IPS-18a (cell line): ENCODE data around the gene NFATC2.
"Not testable (repeated sequence)": the region's sequence is repeated elsewhere in the genome, so short reads cannot be mapped to it uniquely, and the experiment has no call there.

Experiments used
- H3K27ac ChIP-seq: one replicate; pipeline ENCODE4 v1.5.1; 2013; ENCODE audit warnings: low read length
- H3K27me3 ChIP-seq: one replicate; pipeline ENCODE4 v1.6.1; 2013; ENCODE audit warnings: mild to moderate bottlenecking, low read length; ENCODE audit not compliant: control insufficient read depth, insufficient read depth
- H3K36me3 ChIP-seq: one replicate; pipeline ENCODE4 v1.6.1; 2013; ENCODE audit warnings: low read depth, low read length; ENCODE audit not compliant: control insufficient read depth
- H3K4me1 ChIP-seq: one replicate; pipeline ENCODE4 v1.6.1; 2013; ENCODE audit warnings: low read depth, low read length; ENCODE audit not compliant: control insufficient read depth
- H3K4me3 ChIP-seq: one replicate; pipeline ENCODE4 v1.5.1; 2013; ENCODE audit warnings: low read length
- H3K9ac ChIP-seq: one replicate; pipeline ENCODE4 v1.6.1; 2013; ENCODE audit warnings: mild to moderate bottlenecking, low read length, moderate library complexity
- H3K9me3 ChIP-seq: one replicate; pipeline ENCODE4 v1.6.1; 2013; ENCODE audit warnings: low read depth, low read length; ENCODE audit not compliant: control insufficient read depth

Gene NFATC2

DNA sequence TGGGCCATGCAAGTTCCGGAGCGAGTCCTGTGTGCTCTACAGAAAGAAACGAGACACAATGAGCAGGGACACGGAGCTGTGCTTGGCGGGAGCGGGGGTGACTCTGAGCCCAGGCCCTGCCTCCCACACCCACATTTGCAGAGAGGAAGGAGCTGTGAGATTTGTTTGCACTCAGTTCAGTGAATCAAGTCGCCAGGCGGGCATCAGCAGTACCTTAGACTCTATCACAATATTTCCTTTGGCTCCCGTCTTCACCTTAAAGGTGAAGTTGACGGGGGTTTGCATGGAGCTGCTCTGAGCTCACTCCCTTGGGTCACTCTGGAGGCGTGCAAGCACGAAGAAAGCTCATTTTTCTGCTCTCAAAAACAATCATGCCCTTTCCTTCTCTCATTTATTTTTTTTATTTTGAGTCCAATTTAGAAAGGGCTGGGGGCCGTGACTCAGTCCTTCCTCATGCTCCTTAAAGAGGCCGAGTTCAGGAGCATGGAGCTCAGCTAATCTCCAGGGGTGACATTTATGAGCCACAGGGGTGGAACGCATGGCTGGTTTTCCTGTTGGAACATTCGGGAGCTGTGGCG, 188.2 kb downstream of the NFATC2 start:
- H3K27ac ChIP-seq: no peak overlapping the region
- H3K27me3 ChIP-seq: no peaks in the 10 kb centered on the region
- H3K9me3 ChIP-seq: no peaks in the 10 kb centered on the region
- H3K36me3 ChIP-seq: no peaks in the 10 kb centered on the region
- H3K9ac ChIP-seq: no peak overlapping the region
- H3K4me3 ChIP-seq: no peak overlapping the region
- H3K4me1 ChIP-seq: no peaks in the 10 kb centered on the region

DNA sequence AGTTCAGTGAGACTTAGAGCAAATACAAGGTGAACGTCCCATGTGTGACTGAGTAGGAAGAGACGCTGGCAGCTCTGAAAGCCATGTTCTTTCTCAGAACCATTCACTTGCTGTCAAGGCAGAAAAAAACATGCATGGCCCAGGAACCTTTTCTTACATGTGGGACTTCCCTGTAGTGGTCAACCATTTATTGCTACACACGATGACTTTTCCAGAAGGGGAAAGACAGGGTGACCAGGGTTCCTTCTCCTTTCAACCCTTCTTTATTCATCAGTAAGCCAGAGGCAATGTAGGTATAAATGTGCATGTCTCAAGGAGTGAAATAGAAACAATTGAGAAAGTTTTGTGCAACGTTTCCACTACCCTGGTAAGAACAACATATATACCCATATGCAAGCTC, 189.0 kb downstream of the NFATC2 start:
- no peak overlapping the region for H3K4me3 ChIP-seq
- H3K27ac ChIP-seq: no peak overlapping the region
- H3K27me3 ChIP-seq: no peaks in the 10 kb centered on the region
- H3K4me1 ChIP-seq: no peaks in the 10 kb centered on the region
- no peaks in the 10 kb centered on the region for H3K36me3 ChIP-seq
- H3K9me3 ChIP-seq: no peaks in the 10 kb centered on the region
- H3K9ac ChIP-seq: no peak overlapping the region

DNA sequence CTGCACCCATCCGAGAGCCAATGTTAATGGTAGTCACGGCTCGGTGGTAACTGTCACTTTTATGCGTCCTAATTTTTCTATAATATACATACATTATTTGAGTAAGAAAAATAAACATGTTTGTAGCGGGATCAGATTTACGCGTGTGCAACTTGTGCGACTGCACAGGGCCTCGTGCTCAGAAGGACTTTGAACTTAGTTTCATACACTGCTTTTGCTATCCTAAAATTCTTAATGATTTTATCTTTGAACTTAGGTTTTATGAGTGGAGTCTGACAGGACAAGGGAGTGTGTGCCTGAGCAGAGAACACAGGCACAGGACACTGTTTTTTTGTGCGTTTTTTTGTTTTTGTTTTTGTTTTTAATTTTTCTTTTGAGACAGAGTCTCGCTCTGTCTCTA, 189.7 kb downstream of the NFATC2 start:
- no peaks in the 10 kb centered on the region for H3K27me3 ChIP-seq
- H3K36me3 ChIP-seq: no peaks in the 10 kb centered on the region
- no peak overlapping the region for H3K9ac ChIP-seq
- H3K9me3 ChIP-seq: no peaks in the 10 kb centered on the region
- no peaks in the 10 kb centered on the region for H3K4me1 ChIP-seq
- no peak overlapping the region for H3K4me3 ChIP-seq
- no peak overlapping the region for H3K27ac ChIP-seq

- Histone ChIP-seq H3K4me3 (no peak overlapping the region), H3K27me3 (no peaks in the 10 kb centered on the region), H3K9ac (no peak overlapping the region), H3K27ac (no peak overlapping the region), H3K36me3 (no peaks in the 10 kb centered on the region), H3K4me1 (no peaks in the 10 kb centered on the region), H3K9me3 (no peaks in the 10 kb centered on the region)
Observed at GRCh38 chr20:51350941-51351631, 191.4 kb downstream of the NFATC2 start.

- Histone ChIP-seq H3K4me3 (no peak overlapping the region), H3K9me3 (no peaks in the 10 kb centered on the region), H3K4me1 (no peaks in the 10 kb centered on the region), H3K9ac (no peak overlapping the region), H3K27ac (no peak overlapping the region), H3K27me3 (no peaks in the 10 kb centered on the region), H3K36me3 (no peaks in the 10 kb centered on the region)
Observed at GRCh38 chr20:51348876-51349275, 193.6 kb downstream of the NFATC2 start.

DNA sequence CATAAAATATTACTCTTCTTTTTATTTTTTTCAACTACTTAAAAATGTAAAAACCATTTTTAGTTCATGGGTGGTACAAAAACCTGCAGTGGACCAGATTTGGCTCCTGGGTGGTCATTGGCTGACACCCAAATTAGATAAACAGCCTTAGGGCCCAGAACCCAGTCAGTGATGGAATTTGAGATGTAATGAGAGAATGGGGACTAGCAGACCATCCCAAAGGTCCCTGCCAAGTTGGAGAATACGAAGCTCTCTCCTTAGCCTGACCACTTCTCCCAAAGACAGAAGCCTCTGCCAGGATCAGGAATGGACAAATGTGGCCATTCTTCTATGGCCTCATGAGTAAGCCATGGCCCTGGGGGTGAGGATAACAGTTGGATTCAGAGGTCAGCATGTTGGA, 194.7 kb downstream of the NFATC2 start:
- Histone ChIP-seq H3K27me3 (no peaks in the 10 kb centered on the region), H3K9me3 (no peaks in the 10 kb centered on the region), H3K27ac (no peak overlapping the region), H3K9ac (no peak overlapping the region), H3K4me1 (no peaks in the 10 kb centered on the region), H3K4me3 (no peak overlapping the region), H3K36me3 (no peaks in the 10 kb centered on the region)

DNA sequence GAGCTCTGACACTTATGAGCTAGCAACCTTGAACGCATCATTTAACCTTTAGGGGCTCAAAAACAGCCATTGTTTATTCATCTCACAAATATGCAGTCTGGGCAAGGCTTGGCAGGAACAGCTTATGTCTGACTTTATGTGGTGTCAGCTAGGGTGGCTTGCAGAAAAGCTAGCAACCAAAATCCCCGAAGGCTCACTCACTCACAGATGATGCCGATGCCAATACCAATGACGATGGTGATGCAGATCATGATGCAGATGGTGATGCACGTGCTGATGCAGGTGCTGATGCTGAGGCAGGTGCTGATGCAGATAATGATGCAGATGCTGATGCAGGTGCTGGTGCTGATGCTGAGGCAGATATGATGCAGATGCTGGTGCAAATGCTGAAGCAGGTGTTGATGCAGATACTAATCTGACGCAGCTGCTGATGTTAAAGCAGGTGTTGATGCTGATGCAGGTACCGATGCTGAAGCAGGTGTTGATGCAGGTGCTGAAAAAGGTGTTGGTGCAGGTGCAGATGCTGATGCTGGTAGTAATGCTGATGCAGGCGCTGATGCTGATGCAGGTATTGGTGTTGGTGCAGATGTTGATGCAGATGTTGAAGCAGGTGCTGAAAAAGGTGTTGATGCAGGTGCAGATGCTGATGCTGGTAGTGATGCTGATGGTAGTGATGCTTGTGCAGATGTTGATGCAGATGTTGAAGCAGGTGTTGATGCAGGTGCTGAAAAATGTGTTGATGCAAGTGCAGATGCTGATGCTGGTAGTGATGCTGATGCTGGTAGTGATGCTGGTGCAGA, 195.6 kb downstream of the NFATC2 start:
- Histone ChIP-seq H3K27me3 (no peaks in the 10 kb centered on the region), H3K27ac (no peak overlapping the region), H3K4me1 (no peaks in the 10 kb centered on the region), H3K9me3 (no peaks in the 10 kb centered on the region), H3K4me3 (no peak overlapping the region), H3K9ac (no peak overlapping the region), H3K36me3 (no peaks in the 10 kb centered on the region)

GRCh38 chr20:51345601-51346101, 196.9 kb downstream of the NFATC2 start:
- Histone ChIP-seq H3K9me3 (no peaks in the 10 kb centered on the region), H3K4me3 (no peak overlapping the region), H3K9ac (no peak overlapping the region), H3K27ac (no peak overlapping the region), H3K36me3 (no peaks in the 10 kb centered on the region), H3K4me1 (no peaks in the 10 kb centered on the region), H3K27me3 (no peaks in the 10 kb centered on the region)

DNA sequence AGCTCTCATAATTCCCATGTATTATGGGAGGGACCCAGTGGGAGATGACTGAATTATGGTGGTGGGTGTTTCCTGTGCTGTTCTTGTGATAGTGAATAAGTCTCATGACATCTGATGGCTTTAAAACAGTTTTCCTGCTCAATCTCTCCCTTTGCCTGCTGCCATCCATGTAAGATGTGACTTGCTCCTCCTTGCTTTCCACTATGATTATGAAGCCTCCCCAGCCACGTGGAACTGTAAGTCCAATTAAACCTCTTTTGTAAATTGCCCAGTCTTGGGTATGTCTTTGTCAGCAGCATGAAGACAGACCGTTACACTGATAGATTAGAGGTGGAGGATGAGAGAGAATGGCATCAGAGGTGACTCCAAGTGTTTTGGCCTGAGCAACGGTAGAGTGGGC, 198.7 kb downstream of the NFATC2 start:
- not testable (repeated sequence) for H3K27ac ChIP-seq, H3K4me1 ChIP-seq, H3K4me3 ChIP-seq, H3K9me3 ChIP-seq, H3K27me3 ChIP-seq, H3K9ac ChIP-seq, H3K36me3 ChIP-seq

GRCh38 chr20:51342510-51343236, 199.8 kb downstream of the NFATC2 start:
- H3K4me1 ChIP-seq: no peaks in the 10 kb centered on the region
- no peak overlapping the region for H3K4me3 ChIP-seq
- no peak overlapping the region for H3K9ac ChIP-seq
- no peaks in the 10 kb centered on the region for H3K9me3 ChIP-seq
- no peaks in the 10 kb centered on the region for H3K36me3 ChIP-seq
- no peak overlapping the region for H3K27ac ChIP-seq
- H3K27me3 ChIP-seq: no peaks in the 10 kb centered on the region

- H3K27me3 ChIP-seq: no peaks in the 10 kb centered on the region
- no peaks in the 10 kb centered on the region for H3K4me1 ChIP-seq
- H3K9ac ChIP-seq: no peak overlapping the region
- H3K9me3 ChIP-seq: no peaks in the 10 kb centered on the region
- no peaks in the 10 kb centered on the region for H3K36me3 ChIP-seq
- no peak overlapping the region for H3K27ac ChIP-seq
- H3K4me3 ChIP-seq: no peak overlapping the region
Observed at GRCh38 chr20:51341581-51341980, 200.9 kb downstream of the NFATC2 start.
